A375 (cell line): ENCODE measurements around the gene SLC7A10. TPM values are rescaled to one million over a fixed set of nuclear protein-coding genes. Genes with fewer than 3 reads are reported as not detected.

Experiments used
- total RNA-seq: library from RNA; depleted of rRNA; stranded (reverse); fragments of >200 nt; shearing (Covaris generic); gene quantifications from 2 replicates; pipeline ENCODE4 v1.2.3, GENCODE V29; 2014; rRNA removed

Gene SLC7A10
- total RNA-seq = not detected in 2 replicates

DNA sequence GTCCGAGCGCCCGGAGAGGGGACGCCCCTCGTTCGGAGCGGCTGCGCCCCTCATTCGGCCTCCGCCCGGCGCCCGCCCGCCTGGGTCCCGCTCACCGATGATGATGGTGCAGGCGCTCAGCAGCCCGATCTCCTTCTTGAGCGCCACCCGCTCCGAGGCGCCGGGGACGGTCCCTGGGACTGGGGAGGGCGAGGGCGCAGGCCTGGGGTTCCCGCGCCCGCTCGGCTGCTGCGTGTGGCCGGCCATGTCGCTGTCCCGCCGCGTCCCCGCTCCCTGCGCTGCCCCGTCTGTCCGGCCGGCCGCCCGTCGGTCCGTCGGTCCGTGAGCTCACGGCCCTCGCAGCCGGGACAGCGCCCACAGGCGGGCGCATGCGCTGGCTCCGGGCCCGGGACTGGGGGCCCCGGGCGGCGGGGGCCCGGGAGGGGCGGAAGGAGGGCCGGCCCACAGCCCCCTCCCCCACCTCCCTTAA, at the start of gene SLC7A10:
Gene SLC7A10, minus strand, starts transcription at position 393 of the 469 bp plus-strand sequence. Its CDS starts 147 bp downstream, at position 246.

DNA sequence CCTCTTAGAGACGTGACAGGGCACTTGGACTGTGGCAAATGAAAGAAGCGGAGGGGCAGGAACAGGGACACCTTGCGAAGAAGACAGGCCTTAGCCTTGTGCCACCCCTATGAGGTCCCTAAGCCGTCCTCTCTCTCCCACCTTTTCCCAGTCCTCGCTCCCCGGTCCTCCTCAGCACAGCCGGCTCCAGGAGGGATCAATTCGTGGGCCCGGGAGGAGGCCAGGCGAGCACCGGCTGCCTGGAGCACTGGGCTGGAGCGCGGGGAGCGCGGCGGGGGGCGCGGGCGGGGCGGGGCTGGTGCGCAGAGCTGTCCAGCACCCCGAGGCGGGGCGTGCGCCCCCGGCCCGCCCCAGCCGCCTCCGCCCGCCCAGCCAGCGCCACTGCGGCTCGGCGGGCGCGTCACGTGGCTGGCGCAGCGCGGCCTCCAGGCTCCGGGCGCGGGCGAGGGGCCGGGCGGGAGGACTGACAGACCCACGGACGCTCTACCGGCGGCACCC, 31.7 kb downstream of the SLC7A10 start, which contains the start of gene LRP3:
Gene LRP3, plus strand, starts transcription at position 466 of the 498 bp plus-strand sequence. CDS start 456 bp downstream, outside the sequence.

Other genes with a start within 250 kb of the SLC7A10 start
- gene RHPN2, start 161.0 kb downstream of the SLC7A10 start, total RNA-seq = 13.7 and 14.8 TPM in 2 replicates
- 5.3 and 8.0 TPM in 2 replicates for gene GPATCH1, start 144.7 kb downstream of the SLC7A10 start, total RNA-seq
- gene WDR88, start 93.7 kb downstream of the SLC7A10 start, total RNA-seq = not detected in 2 replicates
- gene LRP3, start 31.5 kb downstream of the SLC7A10 start, total RNA-seq = 2.6 TPM in 2 replicates
- 1.1 and 1.9 TPM in 2 replicates for gene CEBPA, start 76.7 kb upstream of the SLC7A10 start, total RNA-seq
- gene CEBPG, start 147.9 kb upstream of the SLC7A10 start, total RNA-seq = 50.5 and 55.8 TPM in 2 replicates